Mesodermal cell (in vitro differentiated cells): ENCODE measurements around the gene CXorf49.
"Not testable (repeated sequence)": the region's sequence is repeated elsewhere in the genome, so short reads cannot be mapped to it uniquely, and the experiment has no call there.

ENCODE experiments used
- H3K27ac ChIP-seq: 2 replicates; pipeline ENCODE4 v1.7.0; 2013; ENCODE audit warnings: mild to moderate bottlenecking, low read depth, low read length, moderate library complexity; ENCODE audit not compliant: severe bottlenecking
- H3K36me3 ChIP-seq: 2 replicates; pipeline ENCODE4 v1.7.1; 2013; ENCODE audit warnings: mild to moderate bottlenecking, low read length, moderate library complexity; ENCODE audit not compliant: control insufficient read depth, insufficient read depth
- H3K4me1 ChIP-seq: one replicate; pipeline ENCODE4 v1.7.1; 2013; ENCODE audit warnings: mild to moderate bottlenecking, low read length; ENCODE audit not compliant: insufficient read depth, control insufficient read depth, poor library complexity, severe bottlenecking
- H3K4me3 ChIP-seq: 2 replicates; pipeline ENCODE4 v1.7.0; 2013; ENCODE audit warnings: low read length, control low read depth, mild to moderate bottlenecking; ENCODE audit not compliant: insufficient read depth, poor library complexity, severe bottlenecking; ENCODE audit errors: extremely low read depth
- H3K9me3 ChIP-seq: 2 replicates; pipeline ENCODE4 v1.7.1; 2013; ENCODE audit warnings: mild to moderate bottlenecking, low read length, moderate library complexity; ENCODE audit not compliant: control insufficient read depth
- WGBS, 2 experiments: methylation state at CpG; one replicate each; pipeline ENCODE4 v1.1.5; 2013; ENCODE audit warnings: missing lambda C conversion rate in 2 of 2; ENCODE audit not compliant: insufficient coverage in 2 of 2; 5-methylcytosine and 5-hydroxymethylcytosine counted together

The CXorf49 gene

DNA sequence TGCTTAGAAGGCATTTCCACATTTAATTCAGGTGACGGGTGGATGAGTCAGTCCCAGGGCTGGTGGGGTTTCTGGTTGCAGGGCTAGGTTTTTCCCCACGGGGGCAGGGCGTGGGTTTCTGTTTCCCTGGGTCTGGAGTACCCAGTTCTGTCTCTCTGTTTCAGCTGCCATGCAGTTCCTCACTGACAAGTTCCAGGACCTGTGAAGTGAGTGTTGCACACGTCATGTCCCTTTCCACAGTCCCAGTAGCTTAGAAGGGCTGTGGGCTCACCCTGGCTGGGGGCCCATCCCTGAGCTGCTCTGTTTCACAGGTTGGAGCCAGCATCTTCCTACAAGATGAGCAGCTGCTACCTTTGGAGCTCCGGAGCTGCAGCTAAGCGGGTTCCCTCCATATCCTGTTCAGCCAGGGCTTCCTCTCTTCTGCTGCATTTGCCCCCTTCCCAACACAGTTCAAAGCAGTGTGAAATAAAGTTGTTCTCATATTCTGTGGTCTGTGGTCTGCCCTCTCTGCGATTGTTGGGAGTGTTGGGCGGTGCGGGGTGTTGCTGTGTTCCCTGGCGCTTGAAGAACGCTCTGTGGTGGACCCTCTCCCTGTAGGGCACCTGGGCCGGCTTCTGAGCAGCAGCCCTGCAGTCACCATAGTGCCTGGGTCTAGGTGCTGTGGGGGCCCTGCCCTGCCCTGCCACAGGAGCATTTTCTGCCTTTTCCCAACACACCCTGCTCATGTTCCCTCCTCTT, 46.9 kb downstream of the CXorf49 start:
- no peaks in the 10 kb centered on the region for H3K4me1 ChIP-seq
- 60 to 96% methylated on average over 1 to 8 of the region's 12 CpGs for WGBS, 2 experiments
- no peak overlapping the region for H3K27ac ChIP-seq
- no peaks in the 10 kb centered on the region for H3K36me3 ChIP-seq
- H3K9me3 ChIP-seq = no peaks in the 10 kb centered on the region
- no peak overlapping the region for H3K4me3 ChIP-seq

GRCh38 chrX:71669947-71670346, 48.1 kb downstream of the CXorf49 start:
- not testable (repeated sequence) for H3K4me1 ChIP-seq, H3K27ac ChIP-seq, H3K4me3 ChIP-seq, H3K9me3 ChIP-seq, H3K36me3 ChIP-seq
- WGBS, 2 experiments = 17 to 41% methylated on average over 4 to 8 of the region's 10 CpGs

GRCh38 chrX:71669492-71669891, 48.6 kb downstream of the CXorf49 start:
- Histone ChIP-seq H3K36me3 (no peaks in the 10 kb centered on the region), H3K27ac (no peak overlapping the region), H3K9me3 (no peaks in the 10 kb centered on the region), H3K4me3 (no peak overlapping the region), H3K4me1 (no peaks in the 10 kb centered on the region)
- WGBS, 2 experiments = 77 to 90% methylated on average over 2 to 6 of the region's 13 CpGs

DNA sequence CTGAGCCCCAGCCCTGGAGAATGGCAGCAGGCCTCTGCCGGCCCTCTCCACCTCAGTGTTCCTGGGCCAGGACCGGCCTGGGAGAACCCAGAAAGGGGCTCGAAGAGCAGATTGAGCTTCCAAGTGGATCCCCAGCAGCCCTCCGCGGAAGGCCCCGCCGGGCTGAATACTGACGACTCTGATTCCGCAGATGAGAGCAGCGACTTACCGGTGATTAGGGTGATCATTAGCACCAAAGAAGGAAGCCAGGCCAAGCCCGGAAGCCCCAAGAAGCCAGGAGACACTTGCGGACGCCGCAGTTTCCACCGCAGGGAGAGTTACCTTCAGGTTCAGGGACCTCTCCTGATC, 49.9 kb downstream of the CXorf49 start:
- Histone ChIP-seq H3K4me3 (no peak overlapping the region), H3K4me1 (no peaks in the 10 kb centered on the region), H3K9me3 (no peaks in the 10 kb centered on the region), H3K27ac (no peak overlapping the region), H3K36me3 (no peaks in the 10 kb centered on the region)
- WGBS, 2 experiments = 92 to 96% methylated on average over 9 to 15 of the region's 16 CpGs

- H3K4me3 ChIP-seq = no peak within 1 kb of the TSS
- WGBS, 2 experiments = 93 to 97% methylated on average over 27 to 30 of the region's 50 CpGs
- H3K4me1 ChIP-seq = no peaks in the 10 kb centered on the region
- no peaks in the 10 kb centered on the region for H3K36me3 ChIP-seq
- no peaks in the 10 kb centered on the region for H3K9me3 ChIP-seq
- no peak within 1 kb of the TSS for H3K27ac ChIP-seq
Measured at GRCh38 chrX:71667328-71668247, 50.5 kb downstream of the CXorf49 start, which contains the start of gene LOC101059915. TSS of gene LOC101059915 (plus strand) at chrX:71667546.

GRCh38 chrX:71666240-71667223, 51.6 kb downstream of the CXorf49 start:
- H3K4me1 ChIP-seq = no peaks in the 10 kb centered on the region

GRCh38 chrX:71665747-71666146, 52.3 kb downstream of the CXorf49 start:
- Histone ChIP-seq H3K27ac (no peak overlapping the region), H3K4me1 (no peaks in the 10 kb centered on the region), H3K36me3 (no peaks in the 10 kb centered on the region), H3K9me3 (no peaks in the 10 kb centered on the region), H3K4me3 (no peak overlapping the region)
- WGBS, 2 experiments = 93 to 95% methylated on average over 4 to 7 of the region's 10 CpGs

More at GRCh38 chrX:71666240-71667223, 51.6 kb downstream of the CXorf49 start:
- no peak overlapping the region for H3K4me3 ChIP-seq
- no peaks in the 10 kb centered on the region for H3K9me3 ChIP-seq
- no peaks in the 10 kb centered on the region for H3K36me3 ChIP-seq
- no peak overlapping the region for H3K27ac ChIP-seq
- 96 to 98% methylated on average over 24 to 35 of the region's 48 CpGs for WGBS, 2 experiments

GRCh38 chrX:71664889-71665491, 53.1 kb downstream of the CXorf49 start:
- WGBS, 2 experiments = 93% methylated on average over 7 of the region's 16 CpGs; no CpG with 5 or more reads in 1 of the 2 experiments
- no peaks in the 10 kb centered on the region for H3K9me3 ChIP-seq

More at GRCh38 chrX:71664889-71665491, 53.1 kb downstream of the CXorf49 start:
- Histone ChIP-seq H3K36me3 (no peaks in the 10 kb centered on the region), H3K4me1 (no peaks in the 10 kb centered on the region), H3K4me3 (no peak overlapping the region), H3K27ac (no peak overlapping the region)
